Stimulated activated CD8-positive, alpha-beta memory T cell treated with anti-CD3 and anti-CD28 coated beads, Interleukin-15, amount 100 ng/mL, for 48 hours (primary cell): ENCODE results near the gene TRPM2.

ENCODE experiments used
- DNase-seq, 2 donors: peaks; one replicate each; pipeline ENCODE4 v3.0.0-alpha.2; 2020; ENCODE audit warnings: low read depth in 2 of 2

Gene TRPM2

DNA sequence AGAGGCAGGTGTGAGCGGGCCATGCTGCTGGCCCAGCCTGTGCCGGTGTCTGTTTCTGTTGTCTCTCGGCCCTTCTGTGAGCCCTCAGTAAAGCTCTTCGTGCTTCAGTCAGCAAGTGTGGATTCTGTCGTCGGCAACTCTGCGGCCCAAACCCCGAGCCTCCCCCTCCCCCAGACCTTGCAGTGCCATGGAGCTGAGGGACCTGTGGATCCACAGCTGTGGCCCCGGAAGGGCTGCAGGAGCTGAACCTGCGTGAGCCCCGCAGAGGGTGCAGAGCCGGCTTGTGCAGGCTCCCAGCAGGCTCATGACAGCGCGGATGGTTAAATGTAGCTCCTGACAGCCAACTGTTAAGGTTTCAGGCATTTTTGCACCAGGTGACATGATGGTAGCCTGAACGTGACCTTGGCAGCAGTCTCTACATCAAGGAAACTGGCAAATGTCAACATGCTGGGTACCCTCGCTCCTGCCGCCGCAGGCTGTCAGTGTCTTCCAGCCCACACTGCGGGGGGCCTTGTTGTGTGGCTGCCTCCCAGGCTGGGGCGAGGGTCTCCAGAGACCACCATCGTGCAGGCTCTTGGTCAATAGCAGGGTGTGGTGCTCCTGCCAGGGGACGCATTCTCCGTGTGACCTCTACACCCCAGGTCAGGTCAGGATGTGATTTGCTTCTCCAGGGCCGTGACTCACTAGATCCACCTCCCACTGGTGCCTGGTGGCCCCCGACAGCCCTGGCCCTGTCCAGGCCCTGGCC, 108.8 kb downstream of the TRPM2 start:
- no peak for DNase-seq

DNA sequence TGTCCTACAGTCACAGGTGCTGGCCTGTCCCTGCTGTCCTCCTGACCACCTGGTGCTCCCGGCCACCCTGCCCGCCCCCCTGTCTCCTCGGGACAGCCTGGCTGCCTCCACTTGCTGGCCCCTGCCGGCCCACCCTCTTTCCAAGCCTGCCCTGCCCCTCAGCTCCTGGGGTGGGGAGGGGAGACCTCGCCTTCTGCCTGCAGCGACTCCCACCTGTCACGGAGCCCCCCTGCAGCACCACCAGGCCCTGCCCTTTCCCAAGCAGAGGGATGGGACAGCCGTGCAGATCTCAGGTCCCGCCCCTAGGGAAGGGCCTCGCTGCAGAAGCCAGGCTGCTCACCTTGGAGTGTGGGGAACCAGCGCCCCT, 109.4 kb downstream of the TRPM2 start:
- DNase-seq: no peak

DNA sequence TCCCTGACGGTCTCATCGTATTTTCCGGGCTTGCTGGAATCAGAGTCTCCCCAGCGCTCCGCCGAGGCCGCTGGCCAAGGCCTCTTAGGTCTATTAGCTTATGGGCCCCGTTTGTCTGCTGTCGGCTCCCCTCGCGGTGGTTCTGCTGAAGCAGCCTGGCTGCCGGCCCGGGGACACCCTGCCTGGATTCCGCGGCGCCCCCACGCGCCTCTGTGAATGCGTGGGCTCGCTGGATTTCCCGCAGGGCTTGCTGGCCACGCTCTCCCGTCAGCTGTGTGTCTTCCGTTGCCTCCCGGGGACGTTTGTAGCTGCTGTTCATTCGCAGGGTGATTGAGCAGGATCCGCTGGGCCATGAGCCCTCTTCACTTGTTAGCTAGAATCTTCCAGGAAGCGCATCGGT, 110.3 kb downstream of the TRPM2 start:
- DNase-seq: no peak

DNA sequence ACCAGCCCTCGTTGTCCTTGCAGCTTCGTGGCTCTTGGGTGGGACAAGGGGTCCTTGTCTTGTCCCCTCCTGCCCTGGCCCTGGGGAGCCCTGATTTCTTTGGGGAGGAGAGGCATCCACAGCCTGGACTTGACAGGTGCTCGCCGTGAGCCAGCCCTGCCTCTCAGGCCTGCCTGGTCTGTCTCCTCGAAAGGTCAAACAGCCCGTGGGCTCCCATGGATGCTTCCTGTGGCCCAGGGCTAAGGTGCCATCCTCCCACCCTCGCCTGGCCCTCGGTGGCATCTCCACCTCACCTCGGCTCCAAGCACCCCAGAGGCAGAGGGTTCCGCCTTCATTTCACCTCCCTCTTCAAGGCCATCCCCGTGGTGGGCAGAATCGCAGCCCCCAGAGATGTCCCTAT, 110.9 kb downstream of the TRPM2 start:
- DNase-seq: no peak

DNA sequence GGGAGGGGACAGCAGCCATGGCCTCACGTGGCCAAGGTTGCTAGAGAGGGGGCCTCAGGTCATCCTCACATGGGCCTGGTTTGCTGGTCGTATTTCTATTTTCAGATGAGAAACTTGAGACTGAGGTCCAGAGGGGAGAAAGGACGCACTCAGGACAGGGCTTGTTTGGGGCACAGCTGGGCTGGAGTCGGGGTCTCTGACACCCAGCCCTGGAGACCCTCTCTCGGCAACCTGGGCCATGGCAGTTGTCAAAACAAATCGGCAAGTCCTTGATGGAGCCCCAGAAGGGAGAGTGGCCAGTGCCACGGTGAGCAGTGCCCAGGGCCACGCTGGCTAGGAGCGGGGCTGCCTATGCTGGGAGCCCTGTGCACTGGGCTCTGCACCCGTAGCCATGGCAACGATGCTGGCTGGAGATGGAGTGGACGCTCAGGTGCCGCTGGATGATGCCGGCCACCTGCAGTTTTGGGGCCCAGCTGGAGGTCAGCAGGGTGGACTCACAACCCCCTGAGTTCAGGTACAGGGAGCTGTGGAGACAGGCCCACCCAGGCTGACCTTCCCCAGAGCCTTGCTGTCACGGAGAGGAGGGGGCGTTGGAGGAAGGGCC, 113.0 kb downstream of the TRPM2 start:
- no peak for DNase-seq

DNA sequence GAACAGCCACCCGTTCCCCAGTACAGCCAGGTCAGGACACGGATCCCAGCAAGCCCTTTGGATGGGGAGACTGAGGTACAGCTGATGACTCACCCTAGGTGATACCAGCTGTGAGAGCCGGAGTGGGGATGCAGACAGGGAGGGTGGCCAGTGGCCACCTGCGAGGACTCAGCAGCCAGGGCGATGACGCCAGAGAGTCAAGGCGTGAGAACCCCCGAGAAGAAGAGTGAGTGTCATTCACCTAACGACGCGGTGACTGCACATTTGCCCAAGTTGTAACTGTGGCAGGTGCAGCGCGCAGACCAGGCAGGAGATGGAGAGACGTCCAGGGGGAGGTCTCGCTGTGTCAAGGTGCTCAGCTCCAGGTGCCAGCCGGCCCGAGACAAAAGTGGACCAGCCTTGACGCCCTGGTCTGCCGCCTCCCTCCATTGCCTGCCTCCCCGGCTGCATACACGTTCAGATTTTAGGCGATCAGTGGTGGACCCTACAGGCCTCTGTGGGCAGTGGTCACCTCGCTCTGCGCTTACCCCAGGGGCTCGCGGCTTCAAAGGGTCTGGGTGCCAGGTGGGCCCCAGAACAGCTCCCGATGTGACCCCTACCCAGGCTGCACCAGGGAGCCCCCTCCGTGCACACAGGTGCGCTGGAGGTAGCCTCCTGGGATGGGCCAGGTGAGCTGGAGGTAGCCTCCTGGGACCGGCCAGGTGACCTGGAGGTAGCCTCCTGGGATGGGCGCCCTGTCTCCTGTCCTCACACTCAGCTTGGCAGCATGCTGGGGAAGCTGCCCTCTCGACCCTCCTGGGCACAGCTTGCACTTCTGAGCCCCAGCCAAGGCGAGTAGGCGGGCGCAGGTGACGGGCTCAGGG, 113.8 kb downstream of the TRPM2 start:
- no peak for DNase-seq

DNA sequence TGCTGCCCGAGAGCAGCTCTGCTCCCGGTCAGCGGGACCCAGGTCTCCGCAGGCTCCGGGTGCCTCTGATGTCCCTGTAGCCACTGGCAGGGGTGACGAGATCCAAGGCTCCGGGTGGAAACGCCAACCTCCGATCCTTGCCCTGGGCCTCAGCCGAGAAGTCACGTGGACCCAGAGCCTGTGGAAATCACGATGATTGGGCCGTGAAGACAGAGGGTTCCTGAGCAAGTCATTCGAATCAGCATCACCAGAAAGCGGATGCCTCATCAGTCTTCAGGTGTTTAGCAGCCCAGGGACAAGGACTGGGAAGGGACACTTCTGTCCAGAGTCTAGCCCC, 114.4 kb downstream of the TRPM2 start:
- no peak for DNase-seq

DNA sequence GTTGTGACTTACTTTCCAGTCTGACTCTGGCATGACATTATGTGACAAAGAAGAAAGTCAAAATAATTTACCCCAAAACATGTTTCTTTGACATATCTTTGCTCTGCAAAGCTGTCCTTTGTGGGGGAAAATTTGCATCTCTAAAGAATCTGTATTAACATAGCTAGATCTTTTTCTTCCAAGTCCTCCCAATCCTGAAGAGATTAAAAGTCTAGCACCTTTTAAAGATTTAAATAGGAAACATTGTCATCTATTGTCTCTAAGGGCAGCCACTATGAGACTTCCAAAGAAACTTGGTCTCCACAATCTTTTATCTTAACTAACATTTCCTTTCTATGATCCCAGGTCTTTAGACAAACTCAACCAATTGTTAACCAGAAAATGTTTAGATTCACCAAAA, 117.9 kb downstream of the TRPM2 start:
- DNase-seq: no peak

DNA sequence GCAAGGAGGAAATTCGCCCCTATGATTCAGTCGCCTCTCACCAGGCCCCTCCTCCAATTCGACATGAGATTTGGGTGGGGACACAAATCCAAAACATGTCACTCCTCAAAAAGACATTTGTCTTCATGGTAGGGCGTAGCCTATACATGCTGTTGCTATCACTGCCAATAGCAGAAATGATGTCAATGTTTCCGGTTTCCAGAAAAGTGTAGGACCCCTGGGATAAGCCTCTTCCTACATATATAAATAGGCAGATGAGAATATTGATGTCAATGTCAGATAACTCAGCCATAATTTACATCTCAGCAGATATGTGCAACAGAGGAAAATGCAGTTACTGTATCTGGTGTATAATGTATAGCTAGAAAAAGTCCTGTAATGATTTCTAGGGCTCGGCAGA, 118.6 kb downstream of the TRPM2 start:
- DNase-seq: no peak

DNA sequence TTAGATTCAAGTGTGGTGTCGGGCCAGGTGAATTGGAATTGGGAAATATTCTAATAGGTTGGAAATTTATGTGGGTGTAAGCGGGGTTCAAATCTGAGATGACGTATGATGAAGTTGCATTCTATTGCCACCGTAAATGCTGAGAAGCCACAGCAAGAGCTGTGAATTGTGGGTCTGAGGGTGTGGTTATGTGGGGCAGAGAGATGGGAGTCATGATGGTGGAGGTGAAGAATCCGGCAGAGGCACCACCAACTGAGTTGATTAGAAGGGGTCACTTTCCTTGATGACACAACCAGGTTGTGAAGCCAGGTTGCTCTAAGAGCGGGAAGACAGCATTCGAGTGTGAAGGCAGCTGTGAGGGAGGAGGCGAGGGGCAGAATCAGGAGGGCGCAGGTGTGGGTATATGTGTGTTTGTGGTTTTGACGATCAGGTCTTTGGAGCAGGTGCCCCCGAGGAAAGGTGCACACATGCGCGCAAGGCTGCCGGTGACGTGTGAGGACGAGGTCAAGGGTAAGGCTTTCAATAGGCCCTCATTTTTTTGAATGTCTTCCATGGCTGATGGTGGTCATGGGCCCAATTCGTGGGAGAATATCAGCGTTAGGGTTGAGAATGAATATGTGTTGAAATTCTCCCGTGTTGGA, 120.6 kb downstream of the TRPM2 start:
- no peak for DNase-seq

DNA sequence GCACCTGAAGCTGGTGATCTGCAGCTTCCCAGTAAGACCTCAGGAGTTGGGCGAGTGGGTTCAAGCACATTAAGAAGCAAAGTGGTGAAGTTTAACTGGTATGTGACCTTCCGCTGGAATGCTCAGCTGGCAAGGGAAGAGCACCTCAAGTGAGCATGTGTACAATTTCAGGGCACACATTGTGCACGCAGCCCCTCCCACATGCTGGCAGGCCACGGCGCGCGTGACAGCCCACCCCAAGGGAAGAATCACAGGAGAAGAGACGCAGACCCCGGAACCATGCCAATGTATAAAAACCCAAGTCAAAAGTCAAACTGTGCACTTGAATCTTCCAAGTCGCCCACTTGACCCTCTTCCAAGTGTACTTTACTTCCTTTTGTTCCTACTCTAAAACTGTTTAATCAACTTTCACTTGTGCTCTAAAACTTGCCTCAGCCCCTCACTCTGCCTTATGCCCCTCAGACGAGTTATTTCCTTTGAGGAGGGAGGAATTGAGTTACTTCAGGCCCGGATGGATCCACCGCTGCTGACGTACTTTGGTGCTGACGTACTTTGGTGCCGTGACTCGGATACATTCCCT, 121.9 kb downstream of the TRPM2 start:
- no peak for DNase-seq

DNA sequence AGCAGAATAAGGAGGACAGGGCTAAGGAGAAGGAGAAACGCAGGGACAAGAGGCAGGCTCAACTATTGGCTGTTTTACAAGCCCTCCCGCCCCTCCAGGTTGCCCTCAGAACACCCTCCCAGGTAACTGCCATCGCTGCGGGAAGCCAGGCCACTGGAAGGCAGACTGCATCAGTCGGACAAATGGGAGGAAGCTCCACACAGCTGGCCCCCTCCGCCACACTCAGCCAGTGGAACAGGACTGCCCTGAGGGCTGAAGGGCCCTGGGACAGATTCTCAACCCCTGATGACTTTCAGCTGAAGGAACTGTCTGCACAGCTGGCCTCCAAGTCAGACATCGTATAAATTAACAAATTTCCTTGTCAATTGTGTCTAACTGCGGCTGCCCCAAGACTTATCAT, 123.7 kb downstream of the TRPM2 start:
- no peak for DNase-seq

DNA sequence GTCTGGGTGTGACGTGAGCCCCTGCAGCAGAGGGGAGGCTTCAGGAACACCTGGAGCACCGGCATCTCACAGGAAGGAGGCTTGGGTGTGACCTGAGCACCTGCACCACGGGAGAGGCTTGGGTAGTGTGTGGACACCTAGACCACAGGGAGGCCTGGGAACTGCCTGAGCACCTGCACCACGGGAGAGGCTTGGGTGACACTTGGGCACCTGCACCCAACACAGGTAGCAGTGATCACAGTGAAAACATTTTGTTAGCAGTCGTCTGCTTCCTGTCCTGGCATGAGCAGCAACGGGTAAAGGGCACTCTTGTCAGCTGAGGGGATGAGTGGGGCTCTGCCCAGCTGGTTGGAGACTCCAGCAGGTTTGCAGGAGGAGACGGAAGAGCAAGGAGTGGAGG, 124.3 kb downstream of the TRPM2 start:
- no peak for DNase-seq

DNA sequence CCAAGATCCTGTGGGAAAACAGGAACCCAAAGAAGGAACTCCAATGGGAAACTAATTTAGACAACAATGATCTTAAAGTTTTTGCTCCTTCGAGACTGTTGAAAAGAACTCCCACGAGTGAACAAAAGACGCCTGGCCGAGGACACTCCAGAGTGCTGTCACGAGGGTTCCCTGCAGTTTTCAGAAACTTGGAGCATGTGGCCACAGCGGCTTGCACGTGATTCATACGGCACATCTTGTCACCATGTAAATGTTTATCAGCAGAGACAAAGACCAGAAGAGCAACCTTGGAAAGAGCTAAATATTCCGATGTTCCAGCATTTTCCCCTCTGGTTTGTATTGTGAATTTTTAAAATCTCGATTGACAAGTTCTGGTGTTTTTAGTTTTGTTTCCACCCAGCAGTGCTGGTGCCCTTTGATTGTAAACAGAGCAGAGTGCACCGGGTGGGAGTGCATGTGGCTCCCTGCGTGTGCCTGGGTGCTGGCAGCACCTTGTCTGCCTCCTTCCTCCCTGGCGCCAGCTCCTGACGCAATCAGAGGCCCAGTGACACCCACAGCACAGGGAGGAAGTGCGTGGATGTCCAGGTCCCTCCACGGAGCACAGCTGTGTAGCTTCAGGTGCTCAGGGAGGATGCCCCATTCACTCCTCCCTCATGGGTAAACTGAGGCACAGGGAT, 124.8 kb downstream of the TRPM2 start:
- no peak for DNase-seq

DNA sequence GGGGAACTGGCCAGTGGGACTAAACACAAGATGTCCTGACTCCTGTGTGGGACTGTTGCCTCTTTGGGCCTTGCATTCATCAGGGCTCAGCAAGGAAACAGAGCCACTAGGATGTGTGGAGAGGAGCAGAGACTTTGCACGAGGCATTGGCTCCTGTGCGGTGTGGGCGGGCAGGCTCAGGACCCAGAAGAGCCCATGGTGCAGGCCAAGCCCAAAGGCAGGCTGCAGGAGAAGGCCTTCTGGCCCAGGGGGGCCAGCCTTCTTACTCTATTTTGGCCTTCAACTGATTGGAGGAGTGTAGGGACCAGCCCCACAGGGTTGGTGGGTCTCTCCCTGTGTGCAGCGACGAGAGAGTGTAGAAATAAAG, 125.4 kb downstream of the TRPM2 start:
- no peak for DNase-seq

DNA sequence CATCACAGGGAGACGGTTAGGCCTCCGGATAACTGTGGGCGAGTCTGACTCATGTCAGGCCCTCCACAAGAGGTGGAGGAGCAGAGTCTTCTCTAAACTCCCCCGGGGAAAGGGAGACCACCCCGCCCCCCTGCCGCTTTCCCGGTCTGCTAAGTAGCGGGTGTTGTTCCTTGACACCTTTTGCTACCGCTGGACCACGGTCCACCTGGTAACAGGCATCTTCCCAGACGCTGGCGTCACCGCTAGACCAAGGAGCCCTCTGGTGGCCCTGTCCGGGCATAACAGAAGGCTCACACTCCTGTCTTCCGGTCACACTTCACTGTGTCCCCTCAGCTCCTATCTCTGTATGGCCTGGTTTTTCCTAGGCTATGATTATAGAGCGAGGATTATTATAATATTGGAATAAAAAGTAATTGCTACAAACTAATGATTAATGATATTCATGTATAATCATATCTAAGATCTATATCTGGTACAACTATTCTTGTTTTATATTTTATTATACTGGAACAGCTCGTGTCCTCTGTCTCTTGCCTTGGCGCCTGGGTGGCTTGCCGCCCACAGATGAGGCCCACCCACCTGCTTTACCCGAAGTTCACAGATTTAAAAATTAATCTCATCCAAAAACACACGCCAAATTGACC, 126.3 kb downstream of the TRPM2 start:
- peak in 1 of 2 donors; percentile 7 for DNase-seq

DNA sequence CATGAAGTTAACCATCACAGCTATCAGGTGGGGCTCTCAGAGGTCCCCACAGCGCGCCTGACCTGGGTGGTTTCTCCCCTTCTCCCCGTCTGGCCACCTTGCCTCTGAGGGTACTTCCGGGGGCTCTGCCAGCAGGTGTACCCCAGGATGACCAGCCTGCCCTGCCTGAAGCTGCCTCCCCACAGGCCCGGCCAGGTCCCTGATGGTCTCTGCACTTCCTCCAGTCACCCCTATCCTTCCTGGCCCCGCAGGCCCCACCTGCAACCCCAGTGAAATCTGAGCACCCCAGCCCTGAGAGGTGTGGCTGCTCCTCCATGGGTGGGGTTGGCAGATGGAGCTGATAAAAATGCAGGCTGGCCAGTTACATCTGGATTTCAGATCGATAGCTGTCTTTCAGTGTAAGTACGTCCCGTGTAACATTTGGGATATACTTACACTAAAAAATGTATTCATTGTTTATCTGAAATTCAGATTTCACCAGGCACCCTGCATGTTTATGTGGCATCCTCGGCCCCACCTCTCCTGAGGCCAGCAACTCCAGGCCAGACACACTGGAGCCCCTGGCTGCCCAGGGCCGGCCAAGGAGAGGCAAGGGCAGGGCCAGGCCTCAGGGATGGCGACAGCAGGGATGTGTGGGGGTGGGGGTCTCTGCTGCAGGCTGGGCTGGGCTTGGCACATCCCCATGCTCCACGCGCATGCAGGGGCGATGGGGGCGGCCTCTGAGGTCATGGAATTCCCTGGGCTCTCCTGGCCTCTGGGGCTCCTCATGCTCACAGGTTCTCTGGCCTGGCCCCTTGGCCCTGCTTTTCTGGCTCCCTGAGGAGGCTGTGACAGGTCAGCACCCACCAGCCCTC, 127.0 kb downstream of the TRPM2 start:
- no peak for DNase-seq

DNA sequence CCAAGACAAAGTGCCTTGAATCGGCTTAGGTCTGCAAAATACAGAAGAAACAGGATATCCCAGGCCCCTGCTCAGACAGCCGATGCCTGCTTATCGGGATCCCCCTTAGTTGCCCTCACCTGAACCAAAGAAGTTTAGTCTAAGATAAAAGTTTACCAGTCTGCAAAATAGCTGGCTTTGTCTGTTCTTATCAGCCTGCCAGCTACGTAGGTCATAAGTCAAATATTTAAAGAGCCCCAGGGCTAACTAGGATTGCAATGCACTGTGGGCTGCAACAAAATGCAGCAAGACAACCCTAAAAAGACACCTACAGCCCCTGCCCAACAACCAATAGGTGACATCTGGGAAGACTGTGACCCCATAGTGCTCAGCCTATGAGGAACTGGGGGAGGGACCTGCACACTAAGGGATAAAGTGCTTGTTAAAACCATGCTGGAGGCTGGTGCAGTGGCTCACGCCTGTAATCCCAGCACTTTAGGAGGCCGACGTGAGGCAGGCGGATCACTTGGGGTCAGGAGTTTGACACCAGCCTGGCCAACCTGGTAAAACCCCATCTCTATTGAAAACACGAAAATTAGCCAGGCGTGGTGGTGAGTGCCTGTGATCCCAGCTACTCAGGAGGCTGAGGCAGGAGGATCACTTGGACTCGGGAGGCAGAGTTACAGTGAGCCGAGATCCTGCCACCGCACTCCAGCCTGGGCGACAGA, 129.3 kb downstream of the TRPM2 start:
- no peak for DNase-seq
